Osteoblast (primary cell): ENCODE results near the gene KLF2. TPM values are rescaled to one million over a fixed set of nuclear protein-coding genes. Genes with fewer than 3 reads are reported as not detected.
A peak's percentile ranks its signal among the peaks of the same experiment; 100 is the strongest.

Source experiments
- DNase-seq: peaks from one replicate; pipeline ENCODE4 v3.0.0; 2011; ENCODE audit warnings: low spot score, mixed read lengths; ENCODE audit not compliant: insufficient read length; ENCODE audit errors: missing footprints
- H2AFZ ChIP-seq: 2 replicates; pipeline ENCODE4 v1.6.0; 2011; ENCODE audit warnings: mild to moderate bottlenecking, low read length
- H3K27ac ChIP-seq: 2 replicates; pipeline ENCODE4 v1.5.1; 2011; ENCODE audit warnings: mild to moderate bottlenecking, low read depth, low read length, moderate library complexity
- H3K27me3 ChIP-seq: 2 replicates; pipeline ENCODE4 v1.6.0; 2012; ENCODE audit warnings: mild to moderate bottlenecking, control low read depth, inconsistent platforms, low read length, moderate library complexity; ENCODE audit not compliant: insufficient read depth
- H3K36me3 ChIP-seq: 2 replicates; pipeline ENCODE4 v1.5.1; 2011; ENCODE audit warnings: mild to moderate bottlenecking, low read length, control low read depth, moderate library complexity; ENCODE audit not compliant: insufficient read depth
- H3K4me1 ChIP-seq: 2 replicates; pipeline ENCODE4 v1.5.1; 2011; ENCODE audit warnings: mild to moderate bottlenecking, low read length, control low read depth, moderate library complexity; ENCODE audit not compliant: insufficient read depth
- H3K4me2 ChIP-seq: 2 replicates; pipeline ENCODE4 v1.6.0; 2011; ENCODE audit warnings: mild to moderate bottlenecking, low read length; ENCODE audit not compliant: insufficient read depth
- H3K4me3 ChIP-seq: fragments of 200-600 bp; sonication (generic); 3 replicates; pipeline ENCODE4 v1.5.1; 2012; ENCODE audit warnings: mild to moderate bottlenecking, low read length, inconsistent platforms; ENCODE audit not compliant: insufficient read depth
- H3K79me2 ChIP-seq: 2 replicates; pipeline ENCODE4 v1.6.0; 2012; ENCODE audit warnings: mild to moderate bottlenecking, low read length, control low read depth, inconsistent platforms; ENCODE audit not compliant: insufficient read depth
- H3K9me3 ChIP-seq: 2 replicates; pipeline ENCODE4 v1.5.1; 2011; ENCODE audit warnings: low read depth, low read length, control low read depth
- H4K20me1 ChIP-seq: 2 replicates; pipeline ENCODE4 v1.6.0; 2012; ENCODE audit warnings: mild to moderate bottlenecking, low read length, control low read depth; ENCODE audit not compliant: insufficient read depth
- total RNA-seq: library from RNA; depleted of rRNA; stranded (reverse); fragments of >200 nt; gene quantifications from 2 replicates; pipeline ENCODE4 v1.2.3, GENCODE V29; 2012
- TF ChIP-seq, protein P1 (sequence below): IDR thresholded peaks from 2 replicates; pipeline ENCODE4 v1.5.1; 2011; ENCODE audit warnings: mild to moderate bottlenecking, low read depth, low read length, moderate library complexity; ENCODE audit errors: extremely low read depth

The KLF2 gene
- total RNA-seq, 1 donor = 16.6 TPM

DNA sequence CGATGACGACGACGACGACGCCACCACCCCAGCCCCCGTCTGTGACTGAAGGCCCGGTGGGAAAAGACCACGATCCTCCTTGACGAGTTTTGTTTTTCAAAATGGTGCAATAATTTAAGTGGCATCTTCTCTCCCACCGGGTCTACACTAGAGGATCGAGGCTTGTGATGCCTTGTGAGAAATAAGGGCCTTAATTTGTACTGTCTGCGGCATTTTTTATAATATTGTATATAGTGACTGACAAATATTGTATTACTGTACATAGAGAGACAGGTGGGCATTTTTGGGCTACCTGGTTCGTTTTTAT, 2.5 kb downstream of the KLF2 start:
- peak overlapping the region; percentile 75 for H3K4me2 ChIP-seq
- H3K36me3 ChIP-seq = peaks cover 23% of the 10 kb centered on the region
- peak; percentile 82 for DNase-seq
- TF ChIP-seq, protein P1, sequence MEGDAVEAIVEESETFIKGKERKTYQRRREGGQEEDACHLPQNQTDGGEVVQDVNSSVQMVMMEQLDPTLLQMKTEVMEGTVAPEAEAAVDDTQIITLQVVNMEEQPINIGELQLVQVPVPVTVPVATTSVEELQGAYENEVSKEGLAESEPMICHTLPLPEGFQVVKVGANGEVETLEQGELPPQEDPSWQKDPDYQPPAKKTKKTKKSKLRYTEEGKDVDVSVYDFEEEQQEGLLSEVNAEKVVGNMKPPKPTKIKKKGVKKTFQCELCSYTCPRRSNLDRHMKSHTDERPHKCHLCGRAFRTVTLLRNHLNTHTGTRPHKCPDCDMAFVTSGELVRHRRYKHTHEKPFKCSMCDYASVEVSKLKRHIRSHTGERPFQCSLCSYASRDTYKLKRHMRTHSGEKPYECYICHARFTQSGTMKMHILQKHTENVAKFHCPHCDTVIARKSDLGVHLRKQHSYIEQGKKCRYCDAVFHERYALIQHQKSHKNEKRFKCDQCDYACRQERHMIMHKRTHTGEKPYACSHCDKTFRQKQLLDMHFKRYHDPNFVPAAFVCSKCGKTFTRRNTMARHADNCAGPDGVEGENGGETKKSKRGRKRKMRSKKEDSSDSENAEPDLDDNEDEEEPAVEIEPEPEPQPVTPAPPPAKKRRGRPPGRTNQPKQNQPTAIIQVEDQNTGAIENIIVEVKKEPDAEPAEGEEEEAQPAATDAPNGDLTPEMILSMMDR = no peak
- no peaks in the 10 kb centered on the region for H3K27me3 ChIP-seq
- peak overlapping the region; percentile 91 for H3K4me3 ChIP-seq
- peaks cover 21% of the 10 kb centered on the region for H3K79me2 ChIP-seq
- H3K27ac ChIP-seq = peak overlapping the region; percentile 75
- peaks cover 25% of the 10 kb centered on the region for H4K20me1 ChIP-seq
- peaks cover 17% of the 10 kb centered on the region for H3K4me1 ChIP-seq
- no peak overlapping the region for H2AFZ ChIP-seq
- no peaks in the 10 kb centered on the region for H3K9me3 ChIP-seq

- H3K36me3 ChIP-seq = peaks cover 23% of the 10 kb centered on the region
- H2AFZ ChIP-seq = no peak overlapping the region
- H3K4me2 ChIP-seq = peak overlapping the region; percentile 75
- H3K4me1 ChIP-seq = peaks cover 17% of the 10 kb centered on the region
- TF ChIP-seq, protein P1 = no peak
- peaks cover 25% of the 10 kb centered on the region for H4K20me1 ChIP-seq
- no peaks in the 10 kb centered on the region for H3K27me3 ChIP-seq
- peaks cover 21% of the 10 kb centered on the region for H3K79me2 ChIP-seq
- H3K4me3 ChIP-seq = peak overlapping the region; percentile 91
- no peaks in the 10 kb centered on the region for H3K9me3 ChIP-seq
- H3K27ac ChIP-seq = peak overlapping the region; percentile 75
- DNase-seq = peak; percentile 66
Observed at GRCh38 chr19:16327501-16327900, 2.9 kb downstream of the KLF2 start.

- H3K4me3 ChIP-seq = peak overlapping the region; percentile 91
- H3K36me3 ChIP-seq = peaks cover 23% of the 10 kb centered on the region
- peaks cover 21% of the 10 kb centered on the region for H3K79me2 ChIP-seq
- H3K4me1 ChIP-seq = peaks cover 17% of the 10 kb centered on the region
- TF ChIP-seq, protein P1 = no peak
- no peak overlapping the region for H2AFZ ChIP-seq
- H3K27ac ChIP-seq = peak overlapping the region; percentile 75
- peak overlapping the region; percentile 75 for H3K4me2 ChIP-seq
- peak; percentile 88 for DNase-seq
- H3K9me3 ChIP-seq = no peaks in the 10 kb centered on the region
- peaks cover 25% of the 10 kb centered on the region for H4K20me1 ChIP-seq
- no peaks in the 10 kb centered on the region for H3K27me3 ChIP-seq
Observed at GRCh38 chr19:16327911-16328823, 3.5 kb downstream of the KLF2 start.

DNA sequence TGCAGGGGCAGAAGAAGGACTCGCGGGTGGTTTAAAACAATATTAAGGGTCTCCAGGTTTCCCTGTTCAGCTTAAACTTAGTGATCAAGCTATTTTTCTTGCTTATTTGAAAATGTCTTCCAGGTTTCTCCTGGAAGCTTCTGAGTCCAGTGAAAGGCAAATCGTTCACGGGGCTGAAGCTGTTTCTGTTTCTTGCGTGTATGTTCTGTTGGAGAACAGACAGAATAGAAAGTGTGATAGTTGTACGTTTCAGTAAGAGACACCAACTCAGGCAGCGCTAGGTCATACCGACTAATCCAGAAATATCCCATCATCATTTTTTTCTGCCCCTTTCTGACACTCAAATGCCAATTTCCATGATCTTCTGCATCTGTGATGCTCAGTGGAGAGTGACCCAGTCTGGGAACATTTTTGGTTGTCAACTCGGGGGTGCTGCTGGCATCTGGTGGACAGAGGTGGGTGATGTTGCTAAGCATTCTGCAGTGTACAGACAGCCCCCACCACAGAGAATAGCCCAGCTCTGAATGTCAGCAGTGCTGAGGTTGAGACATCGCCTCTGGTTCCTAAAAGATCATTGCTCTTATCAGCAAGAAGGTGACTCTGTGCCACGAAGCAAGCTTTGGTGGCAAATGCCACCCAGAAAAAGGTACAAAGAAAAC, 4.3 kb downstream of the KLF2 start:
- TF ChIP-seq, protein P1 = no peak
- Histone ChIP-seq H3K9me3 (no peaks in the 10 kb centered on the region), H3K4me3 (peak overlapping the region; percentile 91), H3K27ac (peak overlapping the region; percentile 75), H3K79me2 (peaks cover 21% of the 10 kb centered on the region), H3K4me1 (peaks cover 15% of the 10 kb centered on the region), H3K36me3 (peaks cover 23% of the 10 kb centered on the region), H2AFZ (no peak overlapping the region), H4K20me1 (peaks cover 25% of the 10 kb centered on the region), H3K4me2 (peak overlapping the region; percentile 75), H3K27me3 (no peaks in the 10 kb centered on the region)
- DNase-seq = peak; percentile 86
